Neuronal stem cell (in vitro differentiated cells): ENCODE measurements around the gene XYLT2.

Source experiments
- DNase-seq: peaks from one replicate; pipeline ENCODE4 v3.0.0-alpha.2; 2013; ENCODE audit warnings: low spot score
- H2AFZ ChIP-seq: one replicate; pipeline ENCODE4 v1.6.1; 2013; ENCODE audit warnings: mild to moderate bottlenecking, low read length, inconsistent platforms
- H2AK5ac ChIP-seq: 2 replicates; pipeline ENCODE4 v1.6.1; 2013; ENCODE audit warnings: low read depth, mild to moderate bottlenecking, inconsistent platforms, low read length, moderate library complexity, mixed read lengths
- H2BK120ac ChIP-seq: 2 replicates; pipeline ENCODE4 v1.6.1; 2013; ENCODE audit warnings: low read depth, mild to moderate bottlenecking, inconsistent platforms, low read length, moderate library complexity, mixed read lengths
- H2BK12ac ChIP-seq: one replicate; pipeline ENCODE4 v1.6.1; 2013; ENCODE audit warnings: low read length, inconsistent platforms
- H2BK15ac ChIP-seq: 2 replicates; pipeline ENCODE4 v1.6.1; 2013; ENCODE audit warnings: mild to moderate bottlenecking, low read length, inconsistent platforms, mixed read lengths
- H2BK5ac ChIP-seq: one replicate; pipeline ENCODE4 v1.6.1; 2013; ENCODE audit warnings: inconsistent platforms, mild to moderate bottlenecking, low read length, moderate library complexity
- H3K14ac ChIP-seq: one replicate; pipeline ENCODE4 v1.6.1; 2013; ENCODE audit warnings: low read length, inconsistent platforms
- H3K18ac ChIP-seq: 2 replicates; pipeline ENCODE4 v1.6.1; 2013; ENCODE audit warnings: low read length, inconsistent platforms
- H3K23ac ChIP-seq: 2 replicates; pipeline ENCODE4 v1.6.1; 2013; ENCODE audit warnings: low read depth, mild to moderate bottlenecking, mixed read lengths, low read length, inconsistent platforms; ENCODE audit not compliant: poor library complexity
- H3K27ac ChIP-seq: replicated peaks from 3 replicates; pipeline ENCODE4 v1.5.1; 2013; ENCODE audit warnings: low read length, inconsistent platforms
- H3K27me3 ChIP-seq, 3 experiments: 2 replicates each; pipeline ENCODE4 v1.6.1; 2013; ENCODE audit warnings: low read length in 3 of 3, mild to moderate bottlenecking in 2 of 3, inconsistent platforms in 1 of 3, low read depth in 1 of 3, mixed read lengths in 1 of 3, moderate library complexity in 1 of 3; ENCODE audit not compliant: control insufficient read depth in 3 of 3, insufficient read depth in 3 of 3
- H3K36me3 ChIP-seq, 2 donors: replicated peaks in 1 of 2; 2 replicates each; pipeline ENCODE4 v1.6.1; 2013; ENCODE audit warnings: low read length in 2 of 2; ENCODE audit not compliant: control insufficient read depth in 2 of 2, insufficient read depth in 2 of 2
- H3K4ac ChIP-seq: 2 replicates; pipeline ENCODE4 v1.6.1; 2013; ENCODE audit warnings: inconsistent platforms, mild to moderate bottlenecking, low read length, moderate library complexity
- H3K4me1 ChIP-seq, 2 donors: 1 replicate in 1 of 2; 2 replicates in 1 of 2; pipeline ENCODE4 v1.6.1; 2013; ENCODE audit warnings: low read length in 2 of 2, low read depth in 1 of 2; ENCODE audit not compliant: control insufficient read depth in 2 of 2, insufficient read depth in 1 of 2
- H3K4me2 ChIP-seq: one replicate; pipeline ENCODE4 v1.6.1; 2013; ENCODE audit warnings: mild to moderate bottlenecking, low read length, inconsistent platforms; ENCODE audit not compliant: insufficient read depth, poor library complexity, severe bottlenecking
- H3K4me3 ChIP-seq, 2 donors: 2 replicates each; pipeline ENCODE4 v1.5.1; 2013; ENCODE audit warnings: low read length in 2 of 2, mild to moderate bottlenecking in 2 of 2, inconsistent platforms in 1 of 2, moderate library complexity in 1 of 2
- H3K79me1 ChIP-seq: one replicate; pipeline ENCODE4 v1.6.1; 2013; ENCODE audit warnings: low read depth, mild to moderate bottlenecking, inconsistent platforms, low read length, moderate library complexity
- H3K9ac ChIP-seq: one replicate; pipeline ENCODE4 v1.6.1; 2013; ENCODE audit warnings: mild to moderate bottlenecking, low read depth, low read length, inconsistent platforms; ENCODE audit not compliant: poor library complexity
- H3K9me3 ChIP-seq, 2 donors: replicated peaks in 1 of 2; 2 replicates each; pipeline versions ENCODE3 to v1.6.1; 2013; ENCODE audit warnings: low read length in 2 of 2, mild to moderate bottlenecking in 2 of 2, inconsistent platforms in 1 of 2, low read depth in 1 of 2, mixed read lengths in 1 of 2, moderate library complexity in 1 of 2; ENCODE audit not compliant: control insufficient read depth in 2 of 2, insufficient read depth in 1 of 2
- H4K8ac ChIP-seq: one replicate; pipeline ENCODE4 v1.6.1; 2013; ENCODE audit warnings: low read depth, mild to moderate bottlenecking, inconsistent platforms, low read length, moderate library complexity
- H4K91ac ChIP-seq: one replicate; pipeline ENCODE4 v1.6.1; 2013; ENCODE audit warnings: low read length, low read depth, mild to moderate bottlenecking, inconsistent platforms; ENCODE audit not compliant: poor library complexity
- WGBS, 2 donors: extraction: QIAGEN DNeasy Blood & Tissue Kit; methylation state at CpG; one replicate each; pipeline ENCODE4 v1.1.7; 2013; ENCODE audit warnings: missing lambda C conversion rate in 2 of 2, mixed read lengths in 1 of 2; ENCODE audit not compliant: insufficient read length in 2 of 2, insufficient replicate concordance in 1 of 2; ENCODE audit errors: extremely low coverage in 2 of 2; 5-methylcytosine and 5-hydroxymethylcytosine counted together

The XYLT2 gene

DNA sequence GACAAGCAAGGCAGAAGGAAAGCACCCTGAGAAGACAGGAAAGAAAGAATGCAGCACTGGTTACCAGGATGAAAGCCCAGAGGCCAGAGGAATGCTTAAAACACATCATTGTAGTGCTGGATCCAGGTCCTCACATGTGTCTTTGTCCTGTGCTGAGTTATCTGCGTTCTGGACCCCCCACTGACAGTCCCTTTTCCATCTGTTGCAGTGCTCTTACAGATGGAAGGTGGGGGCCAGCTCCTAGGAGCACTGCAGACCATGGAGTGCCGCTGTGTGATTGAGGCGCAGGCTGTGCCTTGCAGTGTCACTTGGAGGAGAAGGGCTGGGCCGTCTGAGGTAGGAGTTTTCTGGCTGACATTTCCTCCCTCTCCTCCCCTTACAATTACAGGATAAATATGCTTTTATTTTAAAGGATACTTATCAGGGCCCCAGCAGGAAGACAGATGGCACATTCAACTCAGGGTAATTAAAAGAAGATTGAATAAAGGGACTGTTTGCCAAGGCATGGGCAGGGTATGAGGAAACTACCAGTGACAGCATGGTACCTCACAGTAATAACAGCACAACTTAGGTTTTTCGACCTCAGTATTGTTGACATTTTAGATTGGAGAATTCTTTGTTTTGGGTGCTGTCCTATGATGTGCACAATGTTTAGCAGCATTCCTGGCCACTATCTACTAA is 30.1 kb downstream of the XYLT2 start:
- H2BK12ac ChIP-seq = no peak overlapping the region
- no peak overlapping the region for H2BK120ac ChIP-seq
- H4K8ac ChIP-seq = no peak overlapping the region
- no peaks in the 10 kb centered on the region for H3K79me1 ChIP-seq
- peak overlapping the region; percentile 55 for H3K9ac ChIP-seq
- H2BK5ac ChIP-seq = no peak overlapping the region
- H3K18ac ChIP-seq = no peak overlapping the region
- no peak overlapping the region for H3K27ac ChIP-seq
- H3K4me2 ChIP-seq = no peak overlapping the region
- no peak overlapping the region for H4K91ac ChIP-seq
- no peak for DNase-seq
- H3K23ac ChIP-seq = no peak overlapping the region
- no peak overlapping the region for H3K14ac ChIP-seq
- H3K4ac ChIP-seq = no peak overlapping the region
- WGBS, 2 donors = no CpG with 5 or more reads among the region's 5 CpGs
- no peak overlapping the region for H3K4me3 ChIP-seq
- H2BK15ac ChIP-seq = no peak overlapping the region
- no peak overlapping the region for H2AFZ ChIP-seq
- no peak overlapping the region for H2AK5ac ChIP-seq
- H3K4me1 ChIP-seq = peaks cover 4 to 6% of the 10 kb centered on the region in 2 donors
- no peaks in the 10 kb centered on the region for H3K27me3 ChIP-seq
- H3K36me3 ChIP-seq = peaks cover 28 to 70% of the 10 kb centered on the region in 2 donors
- H3K9me3 ChIP-seq = no peaks in the 10 kb centered on the region

DNA sequence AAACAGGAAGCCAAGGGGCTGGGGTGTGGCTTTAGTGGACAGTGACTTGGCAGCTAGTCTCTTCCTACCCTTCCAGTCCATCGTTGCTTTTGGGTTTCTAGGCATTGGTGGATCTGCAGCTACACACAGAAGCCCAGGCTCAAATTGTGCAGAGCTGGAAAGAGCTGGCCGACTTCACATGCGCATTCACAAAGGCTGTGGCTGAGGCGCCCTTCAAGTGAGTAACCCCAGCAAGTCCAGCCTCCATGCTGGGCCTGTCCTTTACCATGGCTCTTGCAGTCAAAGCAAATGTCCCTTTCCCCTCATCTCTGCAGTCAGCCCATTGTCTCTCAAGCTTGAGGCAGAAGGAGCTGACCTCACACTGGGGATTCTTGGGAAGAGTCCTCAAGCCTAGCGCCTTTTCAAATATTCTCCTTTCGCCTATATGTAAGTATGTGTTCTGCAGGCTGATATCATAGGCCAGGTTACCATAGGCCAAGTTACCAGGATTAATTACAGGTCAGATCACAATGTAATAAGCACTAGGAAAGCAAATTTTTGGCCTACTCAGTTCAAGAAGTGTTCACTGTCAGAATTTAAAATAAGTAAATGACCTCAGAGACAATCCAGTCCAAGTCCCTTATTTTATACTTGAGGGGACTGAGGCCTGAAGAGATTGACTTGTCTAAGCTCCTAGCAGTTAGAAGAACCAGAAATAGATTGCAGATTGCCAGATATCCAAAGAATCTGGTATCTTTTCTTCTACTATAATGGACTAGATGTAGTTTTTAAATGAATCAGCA is 33.6 kb downstream of the XYLT2 start:
- H2AFZ ChIP-seq = no peak overlapping the region
- no peaks in the 10 kb centered on the region for H3K9me3 ChIP-seq
- H3K23ac ChIP-seq = no peak overlapping the region
- no peak overlapping the region for H4K8ac ChIP-seq
- H3K18ac ChIP-seq = no peak overlapping the region
- H3K27me3 ChIP-seq = no peaks in the 10 kb centered on the region
- no peak overlapping the region for H3K27ac ChIP-seq
- no CpG with 5 or more reads among the region's 6 CpGs for WGBS, 2 donors
- no peak for DNase-seq
- H2BK15ac ChIP-seq = no peak overlapping the region
- no peaks in the 10 kb centered on the region for H3K4me1 ChIP-seq
- H4K91ac ChIP-seq = no peak overlapping the region
- H2BK120ac ChIP-seq = no peak overlapping the region
- no peak overlapping the region for H2BK5ac ChIP-seq
- H3K9ac ChIP-seq = peak overlapping the region; percentile 10
- no peak overlapping the region for H3K4me2 ChIP-seq
- no peak overlapping the region for H2BK12ac ChIP-seq
- H3K79me1 ChIP-seq = no peaks in the 10 kb centered on the region
- H3K14ac ChIP-seq = no peak overlapping the region
- H3K4ac ChIP-seq = no peak overlapping the region
- H2AK5ac ChIP-seq = no peak overlapping the region
- H3K36me3 ChIP-seq = peaks cover 45 to 95% of the 10 kb centered on the region in 2 donors
- no peak overlapping the region for H3K4me3 ChIP-seq

DNA sequence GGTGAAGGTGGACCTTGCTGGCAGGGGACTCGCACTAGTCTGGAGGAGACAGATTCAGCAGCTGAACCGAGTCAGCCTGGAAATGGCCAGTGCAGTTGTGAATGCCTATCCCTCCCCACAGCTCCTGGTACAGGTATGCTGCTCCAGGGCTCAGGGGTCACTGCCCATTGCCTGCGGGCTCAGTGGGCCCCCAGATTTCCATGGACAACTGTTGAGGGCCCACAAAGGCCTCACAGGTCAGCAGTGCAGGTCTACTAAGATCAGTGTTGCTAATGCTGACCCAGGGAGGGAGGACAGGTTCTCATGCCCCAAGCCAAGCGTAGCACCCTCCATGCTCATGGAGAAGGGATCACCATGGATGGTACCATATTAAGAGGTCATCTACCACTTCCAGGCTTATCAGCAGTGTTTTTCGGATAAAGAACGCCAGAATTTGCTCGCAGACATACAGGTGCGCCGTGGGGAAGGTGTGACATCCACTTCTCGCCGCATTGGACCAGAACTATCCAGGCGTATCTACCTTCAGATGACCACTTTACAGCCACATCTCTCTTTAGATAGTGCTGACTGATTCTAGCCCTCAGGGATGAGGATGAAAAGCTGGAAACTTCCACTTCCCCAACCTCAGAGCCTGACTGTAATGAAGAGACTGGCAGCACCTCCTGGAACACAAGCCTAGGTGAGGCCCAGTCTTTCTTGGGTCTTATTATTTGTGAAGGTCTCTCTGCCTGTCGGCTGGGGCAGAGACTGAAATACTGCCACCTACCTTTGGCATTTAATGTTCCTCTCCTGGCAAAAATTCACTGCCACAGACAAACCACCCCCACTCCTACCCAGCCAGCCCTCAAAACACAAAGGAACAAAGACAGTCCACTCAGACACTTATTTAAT is 34.7 kb downstream of the XYLT2 start:
- WGBS, 2 donors = no CpG with 5 or more reads among the region's 13 CpGs
- H3K36me3 ChIP-seq = peaks cover 51 to 95% of the 10 kb centered on the region in 2 donors

More for the DNA sequence above, 34.7 kb downstream of the XYLT2 start:
- Histone ChIP-seq H3K9me3 (no peaks in the 10 kb centered on the region), H2BK120ac (no peak overlapping the region), H3K27ac (no peak overlapping the region), H3K23ac (no peak overlapping the region), H3K4me3 (no peak overlapping the region), H2BK5ac (no peak overlapping the region), H2AK5ac (no peak overlapping the region), H3K9ac (no peak overlapping the region), H3K79me1 (no peaks in the 10 kb centered on the region), H3K4me1 (no peaks in the 10 kb centered on the region), H3K27me3 (no peaks in the 10 kb centered on the region), H2BK12ac (no peak overlapping the region), H3K4me2 (no peak overlapping the region), H2BK15ac (no peak overlapping the region), H4K8ac (no peak overlapping the region), H2AFZ (no peak overlapping the region), H4K91ac (no peak overlapping the region), H3K4ac (no peak overlapping the region), H3K18ac (no peak overlapping the region), H3K14ac (no peak overlapping the region)
- no peak for DNase-seq
